Ishikawa (cell line): ENCODE results near the gene GAPDHS.
A peak's percentile ranks its signal among the peaks of the same experiment; 100 is the strongest.

Experiments
- CEBPB ChIP-seq: IDR thresholded peaks from 2 replicates; pipeline ENCODE4 v1.6.1; 2012
- CREB1 ChIP-seq: IDR thresholded peaks from 2 replicates; pipeline ENCODE4 v1.6.1; 2012; ENCODE audit warnings: low read depth
- EGR1 ChIP-seq: IDR thresholded peaks from 2 replicates; pipeline ENCODE4 v1.6.1; 2012
- EP300 ChIP-seq: IDR thresholded peaks from 2 replicates; pipeline ENCODE4 v1.6.1; 2012; ENCODE audit warnings: borderline replicate concordance
- FOXM1 ChIP-seq: IDR thresholded peaks from 2 replicates; pipeline ENCODE4 v1.6.1; 2012; ENCODE audit warnings: low read depth, borderline replicate concordance
- NFIC ChIP-seq: IDR thresholded peaks from 2 replicates; pipeline ENCODE4 v1.6.1; 2012
- RAD21 ChIP-seq: IDR thresholded peaks from 2 replicates; pipeline ENCODE4 v1.6.1; 2012; ENCODE audit warnings: low read depth
- TAF1 ChIP-seq: IDR thresholded peaks from 2 replicates; pipeline ENCODE4 v1.6.1; 2012; ENCODE audit warnings: low read depth, mild to moderate bottlenecking
- TCF12 ChIP-seq: IDR thresholded peaks from 2 replicates; pipeline ENCODE4 v1.6.1; 2012; ENCODE audit warnings: low read depth
- TEAD4 ChIP-seq: IDR thresholded peaks from 2 replicates; pipeline ENCODE4 v1.6.1; 2012
- YY1 ChIP-seq: IDR thresholded peaks from 2 replicates; pipeline ENCODE4 v1.6.1; 2012; ENCODE audit warnings: low read depth
- ZBTB7A ChIP-seq: IDR thresholded peaks from 2 replicates; pipeline ENCODE4 v1.6.1; 2012; ENCODE audit warnings: low read depth
- TF ChIP-seq, protein P1 (sequence below): IDR thresholded peaks from 2 replicates; pipeline ENCODE4 v1.6.1; 2012
- TF ChIP-seq, protein P2 (sequence below): IDR thresholded peaks from 2 replicates; pipeline ENCODE4 v1.6.1; 2012; ENCODE audit warnings: low read depth, mild to moderate bottlenecking
- TF ChIP-seq, protein P3 (sequence below): IDR thresholded peaks from 2 replicates; pipeline ENCODE4 v1.6.1; 2012

Gene GAPDHS

DNA sequence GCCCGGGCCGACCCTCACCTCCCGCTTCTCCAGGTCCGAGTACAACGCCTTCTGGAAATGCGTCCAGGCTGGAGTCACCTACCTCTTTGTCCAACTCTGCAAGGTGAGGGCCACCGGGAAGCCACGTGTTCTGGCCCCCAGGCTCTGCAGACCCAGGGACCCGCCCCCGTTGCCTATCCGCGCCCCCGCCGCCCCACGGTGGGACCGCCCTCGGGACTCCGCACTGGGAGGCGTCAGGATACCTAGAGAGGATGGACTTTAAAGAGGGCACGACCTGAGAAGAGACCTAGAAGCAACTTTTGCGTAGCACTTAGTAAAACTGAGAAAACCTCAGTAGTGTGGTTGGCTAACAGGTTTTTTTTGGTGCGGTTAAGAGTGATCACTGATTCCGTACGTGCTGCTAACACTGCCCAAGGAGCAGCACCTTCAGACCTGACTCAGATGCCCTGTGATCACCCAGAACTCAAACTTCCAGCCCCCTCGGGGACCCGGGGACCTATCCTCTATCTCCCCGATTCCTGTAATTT, 12.7 kb downstream of the GAPDHS start:
- no peak for TF ChIP-seq RAD21
- TF ChIP-seq ZBTB7A, result peak; percentile 69
- TF ChIP-seq, protein P1, sequence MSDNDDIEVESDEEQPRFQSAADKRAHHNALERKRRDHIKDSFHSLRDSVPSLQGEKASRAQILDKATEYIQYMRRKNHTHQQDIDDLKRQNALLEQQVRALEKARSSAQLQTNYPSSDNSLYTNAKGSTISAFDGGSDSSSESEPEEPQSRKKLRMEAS, result no peak; the same call in 1 of the 2 replicates
- TF ChIP-seq EP300, result no peak
- TF ChIP-seq TEAD4, result no peak
- peak; percentile 53; the same call in 1 of the 2 replicates for TF ChIP-seq EGR1
- TF ChIP-seq CREB1, result no peak
- no peak for TF ChIP-seq FOXM1
- TF ChIP-seq NFIC, result no peak

DNA sequence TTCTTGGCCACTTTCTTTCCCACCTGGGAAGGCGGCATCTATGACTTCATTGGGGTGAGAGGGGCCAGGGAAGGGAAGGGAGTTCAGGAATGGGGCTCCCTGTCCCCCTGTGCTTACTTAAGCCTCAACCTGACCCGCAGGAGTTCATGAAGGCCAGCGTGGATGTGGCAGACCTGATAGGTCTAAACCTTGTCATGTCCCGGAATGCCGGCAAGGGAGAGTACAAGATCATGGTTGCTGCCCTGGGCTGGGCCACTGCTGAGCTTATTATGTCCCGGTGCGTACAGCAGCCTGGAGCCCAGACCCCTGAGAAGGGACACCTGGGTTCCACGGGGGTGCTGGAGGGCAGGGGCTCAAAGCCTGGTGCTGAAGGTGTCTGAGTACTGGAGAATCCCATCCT, 13.3 kb downstream of the GAPDHS start:
- no peak for TF ChIP-seq YY1
- TF ChIP-seq FOXM1, result no peak
- no peak for TF ChIP-seq TAF1
- TF ChIP-seq RAD21, result no peak
- TF ChIP-seq, protein P2, sequence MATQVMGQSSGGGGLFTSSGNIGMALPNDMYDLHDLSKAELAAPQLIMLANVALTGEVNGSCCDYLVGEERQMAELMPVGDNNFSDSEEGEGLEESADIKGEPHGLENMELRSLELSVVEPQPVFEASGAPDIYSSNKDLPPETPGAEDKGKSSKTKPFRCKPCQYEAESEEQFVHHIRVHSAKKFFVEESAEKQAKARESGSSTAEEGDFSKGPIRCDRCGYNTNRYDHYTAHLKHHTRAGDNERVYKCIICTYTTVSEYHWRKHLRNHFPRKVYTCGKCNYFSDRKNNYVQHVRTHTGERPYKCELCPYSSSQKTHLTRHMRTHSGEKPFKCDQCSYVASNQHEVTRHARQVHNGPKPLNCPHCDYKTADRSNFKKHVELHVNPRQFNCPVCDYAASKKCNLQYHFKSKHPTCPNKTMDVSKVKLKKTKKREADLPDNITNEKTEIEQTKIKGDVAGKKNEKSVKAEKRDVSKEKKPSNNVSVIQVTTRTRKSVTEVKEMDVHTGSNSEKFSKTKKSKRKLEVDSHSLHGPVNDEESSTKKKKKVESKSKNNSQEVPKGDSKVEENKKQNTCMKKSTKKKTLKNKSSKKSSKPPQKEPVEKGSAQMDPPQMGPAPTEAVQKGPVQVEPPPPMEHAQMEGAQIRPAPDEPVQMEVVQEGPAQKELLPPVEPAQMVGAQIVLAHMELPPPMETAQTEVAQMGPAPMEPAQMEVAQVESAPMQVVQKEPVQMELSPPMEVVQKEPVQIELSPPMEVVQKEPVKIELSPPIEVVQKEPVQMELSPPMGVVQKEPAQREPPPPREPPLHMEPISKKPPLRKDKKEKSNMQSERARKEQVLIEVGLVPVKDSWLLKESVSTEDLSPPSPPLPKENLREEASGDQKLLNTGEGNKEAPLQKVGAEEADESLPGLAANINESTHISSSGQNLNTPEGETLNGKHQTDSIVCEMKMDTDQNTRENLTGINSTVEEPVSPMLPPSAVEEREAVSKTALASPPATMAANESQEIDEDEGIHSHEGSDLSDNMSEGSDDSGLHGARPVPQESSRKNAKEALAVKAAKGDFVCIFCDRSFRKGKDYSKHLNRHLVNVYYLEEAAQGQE, result no peak
- TF ChIP-seq NFIC, result no peak
- no peak for TF ChIP-seq ZBTB7A
- no peak for TF ChIP-seq EGR1
- TF ChIP-seq CREB1, result no peak
- TF ChIP-seq TCF12, result no peak
- TF ChIP-seq EP300, result no peak
- TF ChIP-seq CEBPB, result no peak
- TF ChIP-seq, protein P3, sequence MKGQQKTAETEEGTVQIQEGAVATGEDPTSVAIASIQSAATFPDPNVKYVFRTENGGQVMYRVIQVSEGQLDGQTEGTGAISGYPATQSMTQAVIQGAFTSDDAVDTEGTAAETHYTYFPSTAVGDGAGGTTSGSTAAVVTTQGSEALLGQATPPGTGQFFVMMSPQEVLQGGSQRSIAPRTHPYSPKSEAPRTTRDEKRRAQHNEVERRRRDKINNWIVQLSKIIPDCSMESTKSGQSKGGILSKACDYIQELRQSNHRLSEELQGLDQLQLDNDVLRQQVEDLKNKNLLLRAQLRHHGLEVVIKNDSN, result no peak
- TF ChIP-seq, protein P1, result no peak
- TF ChIP-seq TEAD4, result no peak

DNA sequence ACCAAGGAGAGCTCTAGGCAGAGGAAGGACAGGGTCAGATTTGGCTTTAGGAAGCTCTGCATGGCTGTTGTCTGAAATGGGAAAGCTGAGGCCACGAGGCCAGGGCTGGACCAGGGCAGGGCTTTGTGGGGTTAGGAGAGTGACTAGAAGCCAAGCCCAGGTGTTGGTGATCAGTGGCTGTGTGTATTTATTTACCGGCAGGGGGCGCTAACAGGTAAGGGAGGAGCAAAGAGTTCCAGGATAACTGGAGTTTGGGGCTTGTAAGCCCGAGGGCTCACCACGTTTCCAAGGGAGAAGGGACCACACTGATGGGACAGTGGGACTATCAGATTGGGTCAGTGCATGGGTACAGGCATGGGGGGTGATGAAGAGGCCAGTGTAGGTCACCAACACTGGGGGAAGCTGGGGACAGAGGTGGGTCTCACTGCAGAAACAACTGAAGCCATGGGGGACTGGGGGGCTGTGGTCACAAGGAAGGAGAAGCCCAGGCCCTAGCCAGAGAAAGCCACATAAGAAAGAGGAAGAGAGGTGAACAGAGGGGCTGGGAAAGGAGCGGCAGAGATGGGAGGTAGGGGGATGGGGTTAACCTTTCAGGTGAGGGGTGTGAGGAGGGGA, 16.0 kb downstream of the GAPDHS start:
- TF ChIP-seq, protein P3, result no peak
- no peak for TF ChIP-seq YY1
- peak; percentile 76 for TF ChIP-seq RAD21
- no peak for TF ChIP-seq FOXM1

DNA sequence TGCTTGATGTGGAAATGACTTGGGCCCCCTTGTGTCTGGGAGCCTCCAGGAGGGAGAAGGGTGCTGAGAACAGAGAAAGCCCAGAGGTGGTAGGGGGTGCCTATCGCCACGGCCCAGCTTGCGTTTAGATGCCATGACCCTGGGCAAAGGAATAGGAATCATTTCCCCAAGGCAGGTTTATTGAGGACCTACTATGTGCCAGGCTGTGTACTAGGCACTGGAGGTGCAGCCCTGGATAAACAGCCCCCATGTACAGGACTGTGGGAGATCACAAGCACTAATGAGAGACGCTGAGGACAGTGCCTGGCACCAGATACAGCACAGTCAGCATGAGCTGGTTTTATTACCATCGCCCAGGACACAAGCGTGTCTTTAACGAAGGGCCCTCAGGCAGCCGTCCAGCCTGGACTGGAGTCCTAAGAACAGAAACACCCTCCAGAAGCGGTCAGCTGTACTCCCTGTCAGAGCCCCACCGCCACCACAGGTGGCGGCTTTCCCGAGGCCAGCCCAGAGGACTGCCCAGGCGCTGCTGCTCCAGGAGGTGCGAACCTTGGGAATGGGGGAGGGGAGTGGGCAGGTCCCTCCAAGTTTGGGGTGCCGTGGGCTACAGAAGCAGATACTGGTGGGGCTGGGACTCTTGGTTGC, 16.7 kb downstream of the GAPDHS start:
- TF ChIP-seq TAF1 (no peak), TEAD4 (no peak), FOXM1 (no peak), YY1 (no peak), CEBPB (no peak), RAD21 (no peak), NFIC (no peak), TCF12 (no peak), CREB1 (no peak), EGR1 (no peak), EP300 (no peak)
- TF ChIP-seq, protein P1, result no peak
- TF ChIP-seq, protein P2, result no peak
- TF ChIP-seq, protein P3, result no peak

DNA sequence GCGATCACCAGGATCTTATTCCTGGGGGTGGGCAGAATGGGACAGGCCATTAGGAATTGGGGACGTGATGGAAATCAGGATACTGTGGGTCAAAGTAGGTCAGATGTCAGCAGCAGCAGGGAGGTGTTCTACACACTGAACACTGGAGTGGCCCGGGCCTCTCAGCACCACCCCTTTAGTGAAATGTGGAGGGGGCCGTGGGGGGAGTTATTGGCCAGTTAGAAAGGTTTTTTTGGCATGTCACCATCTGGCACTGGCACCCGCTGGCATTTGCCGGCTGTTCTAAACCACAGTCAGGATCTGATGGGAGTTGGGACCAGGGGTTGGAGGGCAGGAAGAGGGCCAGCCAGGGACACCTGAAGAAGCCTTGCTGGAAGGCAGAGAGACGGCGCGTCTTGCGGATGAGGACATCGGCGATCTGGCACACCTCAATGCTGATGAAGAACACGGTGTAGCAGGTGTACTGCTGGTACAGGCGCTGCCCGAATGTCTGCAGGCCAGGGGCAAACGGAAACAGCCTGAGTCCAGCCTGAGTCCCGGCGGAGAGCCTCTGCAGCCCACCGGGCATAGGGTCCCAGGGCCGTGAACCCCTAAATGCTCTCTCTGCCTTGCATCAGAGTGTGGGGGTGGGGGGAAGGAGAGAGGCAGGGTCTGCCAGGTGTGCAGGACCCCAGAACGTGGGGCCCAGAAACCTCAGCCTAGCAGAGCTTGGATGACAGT, 18.0 kb downstream of the GAPDHS start:
- TF ChIP-seq, protein P1, result no peak
- TF ChIP-seq FOXM1, result no peak
- no peak for TF ChIP-seq ZBTB7A
- no peak for TF ChIP-seq TEAD4
- TF ChIP-seq, protein P2, result no peak
- TF ChIP-seq NFIC, result no peak
- TF ChIP-seq CEBPB, result no peak
- no peak for TF ChIP-seq TCF12
- TF ChIP-seq, protein P3, result no peak
- TF ChIP-seq CREB1, result no peak
- TF ChIP-seq YY1, result no peak
- TF ChIP-seq EGR1, result no peak
- no peak for TF ChIP-seq EP300
- no peak for TF ChIP-seq TAF1
- no peak for TF ChIP-seq RAD21
